Kidney capillary endothelial cell (primary cell): ENCODE results near the gene ATF3.
"Not testable (repeated sequence)": the region's sequence is repeated elsewhere in the genome, so short reads cannot be mapped to it uniquely, and the experiment has no call there.

Experiments used
- DNase-seq: peaks from one replicate; pipeline ENCODE4 v3.0.0-alpha.2; 2018; ENCODE audit warnings: low spot score

ATF3 gene

DNA sequence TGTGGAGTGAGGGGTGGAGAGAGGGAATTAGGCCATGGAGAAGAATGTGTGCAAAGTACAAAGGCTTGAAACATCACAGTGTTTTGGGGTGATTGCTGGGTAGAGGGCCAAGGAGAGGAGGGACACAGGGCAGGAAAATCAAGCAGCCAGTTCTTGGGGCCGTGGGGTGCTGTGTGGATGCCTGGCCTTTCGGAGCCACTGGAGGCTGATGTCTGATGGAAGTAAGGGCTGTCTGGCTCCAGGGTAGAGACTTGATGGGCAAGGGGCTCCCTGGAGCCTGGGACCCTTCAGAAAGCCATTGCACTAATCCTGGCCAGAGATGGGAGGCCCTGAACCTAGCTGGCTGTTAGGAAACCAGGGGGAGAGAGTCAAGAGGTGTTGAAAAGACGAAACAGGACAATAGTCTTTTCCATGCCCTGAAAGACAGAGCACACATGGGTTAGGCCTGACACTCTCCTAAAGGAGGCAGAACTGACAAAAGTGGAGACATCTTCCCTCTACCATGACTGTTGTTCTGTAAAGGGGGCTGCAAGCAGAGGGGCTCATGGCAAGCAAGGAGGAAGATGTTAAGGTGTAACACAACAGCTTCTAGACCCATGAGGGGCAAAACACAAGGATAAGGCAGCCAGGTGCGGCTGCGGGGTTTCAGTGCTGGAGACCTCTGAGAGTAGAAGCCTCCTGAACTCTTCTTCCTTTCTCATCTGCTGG is 21.0 kb downstream of the ATF3 start:
- no peak for DNase-seq

DNA sequence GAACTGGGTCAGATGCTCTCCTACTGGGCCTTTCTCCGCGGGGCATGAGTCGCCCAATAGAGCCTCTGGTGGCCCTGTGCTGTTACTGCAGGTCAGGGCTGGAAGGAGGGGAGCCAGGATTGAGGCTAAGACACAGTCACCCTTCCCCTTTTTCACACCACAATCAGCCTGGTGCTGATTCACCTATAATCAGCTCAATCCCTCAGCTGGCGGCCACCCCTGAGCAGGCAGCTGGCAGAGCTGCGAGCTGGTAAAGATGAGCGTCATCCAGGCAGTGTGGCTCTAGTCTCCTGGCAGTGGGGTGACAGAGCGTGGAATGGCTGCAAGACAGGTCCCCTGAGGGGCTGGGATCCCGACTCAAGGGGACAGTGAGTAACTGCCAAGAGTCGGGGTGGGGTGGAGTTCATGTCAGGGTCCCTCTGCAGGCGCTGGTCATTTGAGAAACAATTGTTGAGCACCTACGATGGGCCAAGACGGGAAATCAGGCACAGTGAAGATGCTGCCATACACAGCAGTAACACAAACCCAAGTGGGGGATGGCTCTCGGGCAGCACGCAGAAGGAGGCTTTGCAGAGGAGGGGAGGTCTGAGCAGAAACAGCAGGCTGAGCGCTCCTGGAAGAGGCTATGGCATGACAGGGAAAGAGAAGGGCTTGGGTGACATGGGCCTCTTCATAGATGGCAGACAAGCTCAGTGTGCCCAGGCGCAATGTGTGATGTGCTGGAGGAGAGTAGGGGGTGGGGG is 21.8 kb downstream of the ATF3 start:
- peak; percentile 30 for DNase-seq

DNA sequence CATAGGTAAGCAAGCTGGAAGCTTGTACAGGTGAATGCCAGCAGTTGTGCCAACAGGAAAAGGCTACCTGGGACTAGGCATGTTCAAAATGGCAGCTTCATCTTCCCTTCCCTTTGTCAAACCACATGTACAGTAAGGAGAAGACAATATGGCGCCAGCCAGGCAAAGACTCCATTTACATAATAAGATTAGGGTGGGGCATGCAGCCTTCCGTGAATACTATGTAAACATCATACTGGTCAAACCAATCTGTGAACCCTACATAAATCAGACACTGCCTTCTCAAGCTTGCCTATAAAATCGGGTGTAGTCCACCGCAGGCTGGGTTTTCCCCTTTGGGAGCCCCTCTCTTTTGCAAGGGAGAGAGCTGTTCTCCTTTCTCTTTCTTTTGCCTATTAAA is 24.6 kb downstream of the ATF3 start:
- DNase-seq, result no peak

DNA sequence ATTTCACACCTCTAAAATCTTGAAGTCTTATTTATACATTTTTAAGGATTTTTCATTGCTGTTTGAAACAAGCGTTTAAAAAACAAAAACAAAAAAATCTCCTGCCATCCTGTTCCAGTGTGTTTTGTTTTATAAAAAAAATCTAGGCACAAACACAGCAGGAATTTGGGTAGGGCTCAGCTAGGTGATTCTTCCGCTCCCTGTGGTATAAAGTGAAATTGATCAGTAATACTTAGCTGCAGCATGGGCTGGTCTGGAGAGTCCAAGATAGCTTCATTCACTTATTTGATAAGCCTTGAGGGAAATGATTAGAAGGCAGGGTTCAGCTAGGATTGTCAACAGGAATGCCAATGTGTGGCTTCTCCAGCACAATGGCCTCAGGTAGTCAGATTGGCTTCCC is 25.7 kb downstream of the ATF3 start:
- DNase-seq, result no peak

DNA sequence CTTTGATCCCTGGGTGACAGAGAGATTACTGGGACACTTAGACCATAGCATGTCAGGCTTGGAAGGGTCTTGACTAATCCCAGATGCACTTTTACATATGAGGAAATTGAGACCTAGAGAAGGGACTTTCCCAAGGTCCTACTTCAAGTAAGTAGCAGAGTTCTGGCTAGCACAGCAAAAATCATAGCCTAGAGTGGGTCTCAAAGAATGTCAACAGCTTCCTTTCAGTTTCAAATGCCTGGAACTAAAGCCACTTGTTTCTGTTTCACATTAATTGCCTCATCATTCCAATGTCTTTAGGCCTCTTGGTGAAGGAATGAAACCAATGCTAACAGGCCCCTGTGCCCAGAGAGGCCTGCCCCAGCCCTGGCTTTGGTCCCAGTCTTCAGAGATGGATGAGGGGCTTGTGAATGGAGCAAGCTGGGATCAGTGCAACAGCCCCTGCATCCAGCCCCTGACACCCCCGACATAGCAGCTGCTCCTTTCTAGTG is 26.6 kb downstream of the ATF3 start:
- no peak for DNase-seq

DNA sequence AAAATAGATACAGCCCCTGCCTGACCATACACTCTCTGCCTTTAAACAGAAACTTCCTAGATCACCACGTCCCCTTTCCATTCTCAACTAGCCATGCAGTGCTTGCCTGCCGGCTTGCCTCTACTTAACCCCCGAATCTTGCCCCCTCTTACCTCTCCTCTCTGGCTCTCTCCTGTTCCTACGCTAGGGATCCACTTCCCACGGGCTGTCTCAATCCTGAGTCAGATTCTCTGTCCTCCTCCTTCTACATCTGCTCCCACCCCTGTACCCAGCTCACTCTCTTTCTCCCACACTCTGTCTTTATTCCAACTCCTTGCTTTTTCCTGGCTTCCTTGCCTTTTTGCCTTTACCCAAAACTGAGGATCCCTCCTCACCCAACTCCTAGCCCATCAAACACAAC is 29.3 kb downstream of the ATF3 start:
- DNase-seq, result no peak

DNA sequence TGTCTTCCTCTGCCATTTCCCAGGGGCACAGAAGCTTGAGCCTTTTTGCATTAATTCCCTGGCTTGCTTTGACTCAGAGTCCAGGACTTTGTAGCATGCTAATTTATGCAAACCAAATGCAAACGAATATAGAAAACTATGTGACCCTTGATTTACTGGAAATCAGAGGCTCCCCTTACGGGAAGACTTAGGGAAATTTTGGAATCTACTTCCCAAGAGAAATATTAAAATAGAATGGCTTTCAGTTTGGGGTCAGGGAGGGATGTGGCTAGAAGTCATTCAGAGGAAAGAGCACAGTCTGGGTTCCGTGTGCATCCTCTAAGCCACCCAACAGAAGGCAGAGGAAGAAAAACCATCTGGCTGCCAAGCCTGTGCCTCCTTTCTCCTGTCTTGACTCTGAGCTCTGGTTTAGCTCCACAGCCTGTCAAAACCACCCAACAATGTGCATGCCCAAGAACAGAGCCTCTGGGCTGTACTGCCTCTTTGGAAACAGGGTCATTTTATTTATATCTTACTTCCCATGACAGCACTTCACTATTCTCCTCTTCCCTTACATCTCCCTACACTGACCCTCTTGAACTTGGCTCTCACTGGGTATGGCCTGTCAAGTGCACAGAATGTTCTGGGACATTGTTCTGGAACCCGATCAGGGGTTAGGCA is 30.1 kb downstream of the ATF3 start:
- DNase-seq, result no peak

DNA sequence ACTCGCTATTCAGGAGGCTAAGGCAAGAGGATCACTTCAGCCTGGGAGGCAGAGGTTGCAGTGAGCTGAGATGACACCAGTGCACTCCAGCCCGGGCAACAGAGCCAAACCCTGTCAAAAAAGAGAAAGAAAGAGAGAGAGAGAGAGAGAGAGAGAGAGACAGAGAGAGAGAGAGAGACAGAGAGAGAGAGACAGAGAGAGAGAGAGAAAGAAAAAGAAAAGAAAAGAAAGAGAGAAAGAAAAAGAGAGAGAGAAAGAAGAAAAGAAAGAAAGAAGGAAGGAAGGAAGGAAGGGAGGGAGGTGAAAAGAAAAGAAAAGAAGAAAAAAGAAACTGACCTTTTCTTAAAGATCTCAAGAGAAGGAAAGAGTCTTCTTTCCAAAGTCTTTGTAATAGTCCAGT is 31.0 kb downstream of the ATF3 start:
- not testable (repeated sequence) for DNase-seq

DNA sequence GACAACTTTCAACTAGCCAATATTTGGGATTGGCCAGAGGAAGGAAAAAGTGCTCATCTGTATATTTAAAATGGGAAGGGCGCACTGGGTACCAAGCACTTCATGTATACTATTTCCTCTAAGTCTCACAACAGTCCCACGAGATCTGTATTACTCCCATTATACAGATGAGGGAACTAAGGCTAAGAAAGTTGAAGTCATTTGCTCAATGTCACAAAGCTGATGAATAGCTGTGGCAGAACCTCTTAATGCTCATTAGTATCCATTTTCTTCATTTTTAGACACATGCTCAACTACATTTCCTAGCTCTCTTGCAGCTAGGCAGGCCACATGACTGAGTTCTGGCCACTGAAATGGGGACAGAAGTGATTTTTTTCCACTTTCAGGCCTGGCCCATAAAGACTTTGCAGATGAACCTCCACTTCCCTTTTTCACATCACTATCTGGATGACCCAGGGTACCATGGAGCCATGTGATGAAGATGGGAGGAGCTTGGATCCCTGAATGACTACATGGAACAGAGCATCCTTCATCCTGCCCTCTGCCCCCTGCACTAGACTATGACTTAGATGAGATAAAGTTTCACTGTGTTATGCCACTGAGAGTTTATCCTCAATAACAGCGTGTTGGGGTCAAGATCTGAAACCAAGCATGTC is 31.8 kb downstream of the ATF3 start:
- DNase-seq, result no peak

DNA sequence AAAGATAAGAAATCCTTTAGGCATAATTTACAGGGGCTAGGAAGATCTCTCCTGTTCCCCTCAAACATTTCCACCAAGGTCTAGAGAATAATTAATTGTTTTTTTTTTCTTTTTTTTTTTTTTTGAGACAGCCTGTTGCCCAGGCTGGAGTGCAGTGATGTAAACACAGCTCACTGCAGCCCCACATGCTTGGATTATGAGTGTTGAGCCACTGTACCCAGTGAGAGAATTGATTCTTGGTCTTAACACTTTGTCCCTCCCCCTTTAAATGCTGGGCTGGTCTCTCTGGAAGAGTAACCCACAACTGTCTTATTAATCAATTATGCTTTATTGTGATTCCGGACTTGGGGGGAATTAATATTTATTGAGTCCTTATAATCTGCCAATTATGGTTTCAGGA is 33.4 kb downstream of the ATF3 start:
- no peak for DNase-seq

DNA sequence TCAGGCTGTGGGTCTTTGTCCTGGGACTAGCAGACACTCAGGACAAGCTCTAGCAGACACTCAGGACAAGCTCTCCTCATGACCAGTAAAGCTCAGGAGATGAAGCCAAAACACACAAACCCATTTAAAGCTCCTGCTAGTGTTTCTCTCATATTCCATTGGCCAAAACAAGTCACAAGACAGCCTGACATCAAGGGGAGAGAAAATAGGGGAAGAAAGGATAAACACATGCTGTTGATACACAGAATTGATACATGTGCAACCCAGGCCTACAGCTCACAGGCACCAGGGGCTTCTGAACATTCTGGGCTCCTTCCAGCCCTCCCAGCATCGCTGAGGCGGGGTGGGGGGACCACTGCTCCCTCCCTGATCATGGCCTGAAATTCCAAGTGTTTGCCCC is 35.3 kb downstream of the ATF3 start:
- DNase-seq, result no peak

DNA sequence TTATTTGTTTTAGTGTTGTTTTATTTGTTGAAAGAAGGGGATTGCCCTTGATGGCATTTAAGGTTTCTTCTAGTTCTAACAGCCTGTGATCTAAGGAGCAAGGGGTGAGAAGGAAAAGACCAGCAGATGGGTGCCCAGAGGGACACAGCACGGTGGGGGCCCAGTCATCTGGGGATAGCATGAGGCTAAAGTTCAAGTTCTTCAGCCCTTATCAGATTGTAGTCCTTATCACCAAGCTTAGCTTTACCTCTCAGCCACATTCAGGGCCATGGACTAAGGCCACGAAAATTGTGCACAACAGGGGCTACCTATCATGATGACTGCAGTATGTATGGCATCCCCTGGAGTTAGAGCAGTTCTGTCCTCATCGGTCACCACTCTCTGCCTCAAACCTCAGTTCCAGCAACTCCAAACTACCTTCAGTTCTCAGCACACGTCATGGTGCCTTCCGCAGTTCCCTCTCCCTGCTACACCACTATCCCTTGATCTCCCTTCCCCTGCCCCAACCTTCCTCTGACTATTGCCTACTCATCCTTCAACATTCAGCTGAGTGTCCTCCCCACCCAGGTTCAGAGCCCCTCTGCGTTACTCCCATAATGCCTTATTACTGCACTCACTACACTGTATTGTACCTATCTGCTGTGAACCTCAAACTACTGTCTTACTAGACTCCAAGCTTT is 36.4 kb downstream of the ATF3 start:
- no peak for DNase-seq

DNA sequence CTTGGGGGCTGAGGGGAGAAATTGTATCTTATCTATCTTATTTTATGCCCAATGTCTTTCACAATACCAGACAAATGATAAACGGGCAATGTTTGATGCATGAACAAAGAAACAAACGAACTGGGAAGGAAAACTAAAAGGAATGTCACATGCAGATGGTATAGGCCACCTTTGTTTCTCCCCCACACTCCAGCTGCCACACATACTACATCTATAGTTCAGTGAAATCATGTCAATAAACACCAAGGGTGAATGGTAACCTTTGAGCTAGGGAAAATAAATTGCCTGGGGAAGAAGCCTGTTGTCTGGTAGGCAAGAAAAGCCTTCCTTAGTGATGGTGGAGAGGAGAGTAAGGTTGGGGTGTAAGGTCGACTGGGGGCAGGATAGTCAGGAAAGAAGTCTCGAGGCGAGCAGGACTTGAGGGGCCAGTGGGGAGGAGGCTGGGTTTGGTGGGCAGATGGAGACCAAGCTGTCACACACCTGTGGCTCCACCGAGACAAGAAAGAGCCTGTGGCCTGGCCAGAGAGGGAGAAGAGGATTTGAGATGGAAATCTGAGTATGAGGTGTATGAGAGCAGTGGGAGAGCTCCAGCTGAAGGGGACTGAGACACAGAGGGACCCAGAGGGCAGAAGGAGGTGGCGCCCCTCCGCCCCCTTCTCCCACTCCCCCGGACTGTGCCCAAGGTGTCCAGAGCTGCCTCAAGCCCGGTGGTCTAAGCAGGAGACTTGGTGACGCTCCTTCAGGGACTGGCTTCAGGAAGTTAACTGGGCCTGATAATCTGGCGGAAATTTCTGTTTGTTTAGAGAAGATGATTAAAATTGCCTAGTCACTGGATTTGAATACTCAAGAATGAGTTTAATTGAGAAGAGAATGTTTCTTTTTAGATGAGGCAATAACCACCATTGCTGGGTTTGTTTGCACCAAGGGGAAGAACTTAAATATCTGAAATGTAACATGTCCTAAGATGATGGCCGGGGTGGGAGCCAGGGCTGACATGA is 37.3 kb downstream of the ATF3 start:
- no peak for DNase-seq

DNA sequence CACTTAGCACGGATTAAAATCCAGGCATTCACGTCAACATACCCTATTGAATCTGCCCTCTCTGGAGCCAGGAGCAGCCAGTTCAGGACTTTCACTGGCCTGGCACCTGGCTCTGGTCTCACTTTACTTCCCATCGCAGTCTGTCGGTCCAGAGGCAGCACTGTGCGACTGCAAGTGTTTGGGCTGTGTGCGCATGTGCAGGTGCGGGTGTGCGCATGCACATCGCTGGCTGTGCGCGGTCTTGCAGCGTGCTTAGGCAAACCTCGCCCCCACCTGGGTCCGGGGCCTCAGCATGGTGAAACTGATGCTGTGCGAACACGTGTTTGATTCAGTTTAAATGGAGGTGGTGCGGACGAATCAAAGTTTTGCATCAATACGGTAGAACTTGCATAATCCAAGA is 38.0 kb downstream of the ATF3 start:
- no peak for DNase-seq

DNA sequence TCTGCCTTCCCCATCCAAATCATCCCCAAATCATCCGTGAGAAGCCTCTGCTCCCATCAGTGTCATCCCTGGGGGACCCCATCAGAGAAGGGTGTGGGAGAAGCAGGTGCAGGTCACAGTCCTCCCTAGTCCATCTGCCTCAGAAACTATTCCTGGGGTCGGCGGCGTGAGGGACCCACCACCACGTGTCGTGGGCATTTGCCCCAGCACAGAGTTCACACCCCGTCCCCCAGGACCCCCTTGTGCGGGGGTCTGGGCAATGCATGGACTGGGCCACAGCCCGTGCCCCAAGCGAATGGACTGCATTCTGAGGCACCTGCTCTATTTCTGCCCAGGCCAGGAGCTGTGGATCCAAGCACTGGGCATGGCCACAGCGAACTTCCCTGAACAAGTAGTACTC is 38.4 kb downstream of the ATF3 start:
- DNase-seq, result no peak

DNA sequence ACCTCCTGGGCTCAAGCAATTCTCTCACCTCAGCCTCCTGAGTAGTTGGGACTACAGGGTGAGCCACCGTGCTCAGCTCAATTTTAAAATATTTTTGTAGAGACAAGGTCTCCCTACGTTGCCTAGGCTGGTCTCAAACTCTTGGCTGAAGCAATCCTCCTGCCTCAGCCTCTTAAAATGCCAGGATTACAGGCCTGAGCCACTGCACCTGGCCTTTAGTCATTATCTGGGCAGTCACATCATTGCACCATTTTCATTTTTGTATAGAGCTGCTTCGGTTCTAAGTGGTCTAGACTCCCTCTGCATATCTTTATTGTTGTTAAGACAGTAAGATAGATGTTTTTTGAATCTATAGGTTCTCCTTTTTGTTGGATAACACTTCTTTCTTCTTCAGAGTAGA is 39.9 kb downstream of the ATF3 start:
- no peak for DNase-seq

DNA sequence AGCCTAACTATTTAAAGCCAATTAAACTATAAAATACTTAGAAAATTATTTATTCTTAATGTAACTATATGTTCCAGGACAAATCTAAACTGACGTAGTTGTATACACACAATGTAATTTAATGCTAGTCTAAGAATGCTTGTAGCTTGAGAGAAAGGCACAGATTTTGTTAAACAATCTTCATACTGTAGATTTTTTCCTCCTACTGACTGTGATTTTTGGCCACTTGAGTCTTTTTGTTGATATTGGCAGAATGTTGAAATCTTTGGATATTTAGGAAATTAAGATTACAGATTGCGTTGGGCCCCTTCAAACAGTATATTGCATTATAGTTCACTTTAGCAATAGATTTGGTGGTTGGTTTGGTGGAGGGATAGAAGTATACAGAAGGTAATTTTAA is 40.5 kb downstream of the ATF3 start:
- DNase-seq, result no peak

DNA sequence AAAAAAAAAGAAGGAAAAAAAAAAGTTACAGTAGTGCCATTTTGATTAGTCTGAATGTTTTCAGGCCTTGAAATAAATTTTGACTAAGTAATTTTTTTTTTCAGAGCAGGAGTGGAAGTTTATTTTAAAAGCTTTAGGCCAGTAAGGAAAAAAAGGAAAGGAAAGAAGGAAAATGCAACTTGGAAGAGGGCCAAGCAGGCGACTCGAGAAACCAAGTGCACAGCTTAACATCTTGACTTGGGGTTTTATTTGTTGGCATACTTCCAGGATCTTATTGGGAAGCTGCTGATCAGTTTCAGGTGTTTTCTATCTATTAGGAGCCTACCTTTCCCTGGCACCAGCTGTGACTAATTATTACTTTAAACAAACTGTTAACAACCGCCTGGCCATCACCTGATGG is 41.7 kb downstream of the ATF3 start:
- no peak for DNase-seq

DNA sequence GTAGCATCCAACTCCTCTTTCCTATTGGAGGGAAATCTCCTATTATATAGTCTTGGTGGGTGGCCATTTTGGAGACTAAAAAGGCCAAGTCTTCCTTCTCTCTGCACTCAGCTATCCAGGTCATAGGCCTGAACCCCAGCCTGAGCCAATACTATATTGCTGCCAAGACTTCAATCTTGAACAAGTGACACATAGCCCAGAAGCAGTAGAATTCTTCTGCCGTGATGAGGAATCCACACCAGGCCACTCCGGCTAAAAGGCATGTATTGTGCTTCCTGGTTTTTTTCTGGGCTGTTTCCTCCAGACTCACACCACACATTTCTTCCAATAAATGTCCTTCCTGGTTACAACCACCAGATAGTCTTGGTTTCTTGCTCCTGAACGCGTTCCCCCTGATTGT is 43.0 kb downstream of the ATF3 start:
- no peak for DNase-seq

DNA sequence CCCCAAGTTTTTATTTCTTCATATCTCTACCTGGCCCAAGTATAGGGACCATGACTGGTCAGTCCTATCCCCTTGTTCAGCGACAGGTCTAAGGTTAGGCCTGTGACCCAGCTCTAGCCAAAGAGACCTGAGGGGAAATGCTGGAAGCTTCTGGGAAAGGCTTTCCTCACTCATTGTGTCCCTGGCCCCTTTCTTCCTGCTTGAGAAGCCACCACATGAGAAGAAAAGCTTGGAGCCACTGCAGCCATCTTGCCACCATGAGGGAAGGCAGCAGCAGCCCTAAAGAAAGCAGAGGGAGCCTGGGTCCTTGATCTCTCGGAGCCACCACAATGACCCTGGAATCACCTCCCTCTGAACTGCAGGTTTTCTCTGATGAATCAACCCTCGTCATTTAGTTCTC is 43.4 kb downstream of the ATF3 start:
- no peak for DNase-seq

DNA sequence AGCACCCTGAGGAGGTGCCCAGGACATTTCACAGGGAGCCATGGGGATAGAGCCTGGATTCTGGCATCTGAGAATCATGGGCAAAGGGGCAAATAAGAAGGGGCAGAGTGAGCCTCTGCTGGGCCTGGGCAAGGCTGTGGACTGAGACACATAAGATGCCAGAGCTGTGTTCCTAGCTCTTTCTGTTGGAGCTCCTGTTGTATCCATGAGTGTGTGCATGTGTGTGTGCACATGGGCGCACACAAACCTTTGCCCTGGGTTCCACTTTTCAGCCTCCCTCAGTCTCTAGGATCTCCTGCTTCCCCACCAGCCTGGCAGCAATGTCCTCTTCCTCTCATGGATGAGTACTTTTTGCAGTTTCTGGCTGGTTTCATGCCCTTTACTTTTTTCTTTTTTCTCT is 44.0 kb downstream of the ATF3 start:
- no peak for DNase-seq
